Lung (tissue), 12 donors: ENCODE measurements around the gene USP15. TPM values are rescaled to one million over a fixed set of nuclear protein-coding genes. Genes with fewer than 3 reads are reported as not detected.

Experiments
- ATAC-seq: fragments of 200-7000 bp; cut with Tn5 transposase; one replicate; pipeline ENCODE4 v1.9.1; 2020; ENCODE audit warnings: moderate number of reproducible peaks; ENCODE audit not compliant: insufficient read depth, low FRiP score
- DNase-seq, 3 donors: peaks; one replicate each; pipeline ENCODE4 v3.0.0-alpha.2; 2013 to 2017
- H3K27ac ChIP-seq, 2 donors: one replicate each; pipeline ENCODE4 v1.5.1; 2013; ENCODE audit warnings: mild to moderate bottlenecking in 2 of 2, moderate library complexity in 2 of 2, control low read depth in 1 of 2, inconsistent platforms in 1 of 2, low read depth in 1 of 2, low read length in 1 of 2
- H3K27me3 ChIP-seq, 3 donors: one replicate each; pipeline ENCODE4 v1.5.1; 2013; ENCODE audit warnings: low read length in 2 of 3; ENCODE audit not compliant: control insufficient read depth in 3 of 3, insufficient read depth in 3 of 3
- H3K36me3 ChIP-seq, 4 donors: one replicate each; pipeline ENCODE4 v1.5.1; 2013; ENCODE audit warnings: low read length in 4 of 4, mild to moderate bottlenecking in 1 of 4, moderate library complexity in 1 of 4; ENCODE audit not compliant: control insufficient read depth in 4 of 4, insufficient read depth in 4 of 4
- H3K4me1 ChIP-seq, 5 donors: one replicate each; pipeline ENCODE4 v1.5.1; 2013; ENCODE audit warnings: low read length in 5 of 5, mild to moderate bottlenecking in 2 of 5, moderate library complexity in 1 of 5; ENCODE audit not compliant: control insufficient read depth in 5 of 5, insufficient read depth in 5 of 5
- H3K4me3 ChIP-seq: one replicate; pipeline ENCODE4 v1.5.1; 2013; ENCODE audit warnings: mild to moderate bottlenecking, control low read depth, moderate library complexity
- H3K9ac ChIP-seq, 2 donors: one replicate each; pipeline ENCODE4 v1.5.1; 2013; ENCODE audit warnings: low read length in 2 of 2, control low read depth in 1 of 2; ENCODE audit not compliant: insufficient read depth in 1 of 2
- H3K9me3 ChIP-seq, 4 donors: one replicate each; pipeline ENCODE4 v1.5.1; 2013; ENCODE audit warnings: low read length in 3 of 4, mild to moderate bottlenecking in 1 of 4, moderate library complexity in 1 of 4; ENCODE audit not compliant: control insufficient read depth in 4 of 4, insufficient read depth in 3 of 4
- WGBS, 2 donors: extraction: QIAGEN DNeasy Blood & Tissue Kit; methylation state at CpG; one replicate each; pipeline ENCODE4 v1.1.7; 2013; 5-methylcytosine and 5-hydroxymethylcytosine counted together
- polyA plus RNA-seq, 2 donors: library from polyadenylated mRNA; stranded (reverse); fragments of 200-250 nt; gene quantifications; one replicate each; pipeline ENCODE4 v1.2.1, GENCODE V29; 2013
- total RNA-seq, 2 donors: library from RNA; depleted of rRNA in 1 of 2; stranded (reverse); fragments of >200 nt in 1 of 2; gene quantifications; one replicate each; pipeline ENCODE4 v1.2.1, GENCODE V29; 2014 to 2021
- TF ChIP-seq, protein P1 (sequence below): IDR thresholded peaks from 2 replicates; pipeline ENCODE4 v1.5.1; 2012; ENCODE audit warnings: mild to moderate bottlenecking; ENCODE audit errors: control extremely low read depth, extremely low read depth
- donor health status: control.
- donor health status: control.
- donor health status: Bipolar disorder and iron deficiency.
- donor health status: healthy.
- donor health status: DM: yes; HTN: yes; CAD: no.

Gene USP15
- total and polyA plus RNA-seq, 4 donors = 62.0 to 143 (median 82.6) TPM

GRCh38 chr12:62290846-62291245 lies 30.6 kb downstream of the USP15 start:
- no peak for DNase-seq

DNA sequence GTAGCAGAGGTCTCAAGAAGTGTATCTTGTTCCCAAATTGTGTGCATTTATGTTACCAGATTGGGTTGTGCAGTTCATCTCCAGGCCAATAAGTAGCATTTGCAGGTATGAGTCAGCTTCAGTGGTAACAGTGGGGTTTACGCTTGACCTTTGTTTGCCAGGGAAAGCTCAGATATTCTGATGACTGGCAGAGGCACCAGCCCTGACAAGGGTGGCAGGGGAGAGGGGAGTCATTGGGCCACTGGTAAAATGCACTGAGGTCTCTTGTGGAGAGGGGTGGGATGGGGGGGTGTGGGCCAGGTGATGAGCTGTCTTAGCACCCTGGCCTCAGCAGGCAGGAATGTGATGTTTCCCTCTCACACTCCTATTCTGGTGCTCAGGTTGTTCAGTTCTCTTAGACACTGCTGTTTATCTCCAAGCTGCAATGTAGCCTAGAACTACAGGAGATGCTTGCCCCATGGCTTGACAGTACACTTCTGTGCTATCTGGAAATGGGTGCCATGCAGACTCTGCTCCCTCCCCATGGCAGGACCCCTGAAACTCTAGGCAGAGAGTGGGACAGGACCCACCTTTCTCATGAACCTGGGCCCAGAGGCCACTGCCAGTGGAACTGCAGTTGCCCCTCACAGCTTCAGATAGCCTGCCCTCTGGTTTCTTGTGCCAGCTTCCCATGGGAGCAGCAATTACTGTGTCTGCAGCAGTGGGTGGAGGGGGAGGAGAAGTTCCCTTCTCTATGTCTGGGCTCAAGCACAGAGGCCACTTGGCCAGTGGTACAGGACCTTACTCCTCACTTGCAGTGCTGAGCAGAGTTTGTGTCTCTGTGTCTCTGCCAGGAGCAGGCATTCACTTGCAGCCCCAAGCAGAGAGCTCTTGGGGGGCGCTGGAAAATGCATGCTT lies 31.9 kb downstream of the USP15 start:
- no peak overlapping the region for H3K9ac ChIP-seq
- 67 to 95% methylated on average over 2 of the region's 2 CpGs for WGBS, 2 donors
- peaks cover 0 to 12% (median 0%) of the 10 kb centered on the region in 5 donors for H3K4me1 ChIP-seq
- H3K9me3 ChIP-seq = peaks cover 0 to 17% (median 2%) of the 10 kb centered on the region in 4 donors
- H3K27me3 ChIP-seq = no peaks in the 10 kb centered on the region
- TF ChIP-seq, protein P1, sequence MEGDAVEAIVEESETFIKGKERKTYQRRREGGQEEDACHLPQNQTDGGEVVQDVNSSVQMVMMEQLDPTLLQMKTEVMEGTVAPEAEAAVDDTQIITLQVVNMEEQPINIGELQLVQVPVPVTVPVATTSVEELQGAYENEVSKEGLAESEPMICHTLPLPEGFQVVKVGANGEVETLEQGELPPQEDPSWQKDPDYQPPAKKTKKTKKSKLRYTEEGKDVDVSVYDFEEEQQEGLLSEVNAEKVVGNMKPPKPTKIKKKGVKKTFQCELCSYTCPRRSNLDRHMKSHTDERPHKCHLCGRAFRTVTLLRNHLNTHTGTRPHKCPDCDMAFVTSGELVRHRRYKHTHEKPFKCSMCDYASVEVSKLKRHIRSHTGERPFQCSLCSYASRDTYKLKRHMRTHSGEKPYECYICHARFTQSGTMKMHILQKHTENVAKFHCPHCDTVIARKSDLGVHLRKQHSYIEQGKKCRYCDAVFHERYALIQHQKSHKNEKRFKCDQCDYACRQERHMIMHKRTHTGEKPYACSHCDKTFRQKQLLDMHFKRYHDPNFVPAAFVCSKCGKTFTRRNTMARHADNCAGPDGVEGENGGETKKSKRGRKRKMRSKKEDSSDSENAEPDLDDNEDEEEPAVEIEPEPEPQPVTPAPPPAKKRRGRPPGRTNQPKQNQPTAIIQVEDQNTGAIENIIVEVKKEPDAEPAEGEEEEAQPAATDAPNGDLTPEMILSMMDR = no peak
- ATAC-seq (no peak), DNase-seq (no peak)
- no peak overlapping the region for H3K4me3 ChIP-seq
- no peak overlapping the region for H3K27ac ChIP-seq
- peaks cover 0 to 17% (median 11%) of the 10 kb centered on the region in 4 donors for H3K36me3 ChIP-seq

More at GRCh38 chr12:62290846-62291245, 30.6 kb downstream of the USP15 start:
- Histone ChIP-seq H3K9me3 (peaks cover 0 to 17% (median 2%) of the 10 kb centered on the region in 4 donors), H3K27me3 (no peaks in the 10 kb centered on the region), H3K27ac (no peak overlapping the region), H3K4me3 (no peak overlapping the region), H3K36me3 (peaks cover 0 to 6% (median 3%) of the 10 kb centered on the region in 4 donors), H3K9ac (no peak overlapping the region), H3K4me1 (peaks cover 0 to 12% (median 0%) of the 10 kb centered on the region in 5 donors)
- WGBS, 2 donors = 100% methylated on average over 1 of the region's 1 CpG
- TF ChIP-seq, protein P1 = no peak
- ATAC-seq = no peak

DNA sequence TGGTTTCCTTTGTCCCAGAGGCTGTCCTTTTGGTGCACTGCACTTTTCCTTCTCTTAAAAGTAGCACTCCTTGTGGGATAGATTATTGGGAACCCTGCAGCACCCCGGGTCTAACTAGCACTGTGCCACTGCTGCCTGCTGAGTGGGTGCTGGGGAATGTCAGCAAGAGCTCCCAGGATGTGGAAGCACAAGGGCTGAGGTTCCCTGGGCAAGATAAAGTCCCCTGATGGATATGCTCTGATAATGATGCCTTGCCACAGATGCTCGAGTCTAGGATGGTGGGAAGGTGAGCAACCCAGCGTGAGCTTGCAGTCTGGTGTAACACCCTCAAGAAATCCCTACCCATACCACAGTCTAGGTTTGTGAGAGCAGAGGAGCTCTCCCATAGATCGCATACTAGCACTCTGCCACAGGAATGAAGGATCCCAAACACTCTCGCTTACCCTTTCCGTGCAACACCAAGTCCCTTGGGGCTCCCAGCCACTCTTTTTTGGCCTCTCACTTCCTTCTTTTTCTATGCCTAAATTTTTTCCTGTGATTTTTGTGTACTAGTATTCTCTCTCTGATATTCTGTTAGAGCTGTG lies 32.6 kb downstream of the USP15 start:
- H3K9ac ChIP-seq = no peak overlapping the region
- no peak overlapping the region for H3K27ac ChIP-seq
- H3K4me3 ChIP-seq = no peak overlapping the region
- H3K9me3 ChIP-seq = peaks cover 0 to 17% (median 3%) of the 10 kb centered on the region in 4 donors
- TF ChIP-seq, protein P1 = no peak
- ATAC-seq (no peak), DNase-seq (no peak)
- no peaks in the 10 kb centered on the region for H3K27me3 ChIP-seq
- H3K36me3 ChIP-seq = peaks cover 5 to 18% (median 11%) of the 10 kb centered on the region in 4 donors
- H3K4me1 ChIP-seq = peaks cover 0 to 12% (median 0%) of the 10 kb centered on the region in 5 donors
- 88 to 89% methylated on average over 6 of the region's 6 CpGs for WGBS, 2 donors
